Keratinocyte (primary cell): ENCODE data around the gene C11orf86.

Source experiments
- CTCF ChIP-seq, 3 experiments: IDR thresholded peaks in 1 of 3; conservative IDR thresholded peaks in 1 of 3; optimal IDR thresholded peaks in 1 of 3; 2 replicates in 2 of 3; 3 replicates in 1 of 3; pipeline versions ENCODE3 to v1.5.1; 2011; ENCODE audit warnings: low read length in 3 of 3, mild to moderate bottlenecking in 3 of 3, moderate library complexity in 2 of 3, control low read depth in 1 of 3, inconsistent platforms in 1 of 3; ENCODE audit not compliant: insufficient read depth in 2 of 3; ENCODE audit errors: extremely low read depth in 1 of 3
- EZH2 ChIP-seq: IDR thresholded peaks from one replicate; pipeline ENCODE4 v1.6.1; 2012; ENCODE audit warnings: inconsistent platforms, mild to moderate bottlenecking, low read length, moderate library complexity

GRCh38 chr11:66956689-66957290 lies 18.3 kb upstream of the C11orf86 start:
- TF ChIP-seq CTCF (optimal IDR thresholded peaks at IDR 0.05 in 1 of 3, IDR thresholded peaks at IDR 0.05 in 1 of 3, conservative IDR thresholded peaks at IDR 0.05 in 1 of 3; ENCODE audit: extremely low read depth in 1 of 3, insufficient read depth in 2 of 3, low read length in 3 of 3) (peak in 2 of 3 experiments; percentile 33), EZH2 (no peak)
